Measurements from ENCODE around the gene ERC2.

DNA sequence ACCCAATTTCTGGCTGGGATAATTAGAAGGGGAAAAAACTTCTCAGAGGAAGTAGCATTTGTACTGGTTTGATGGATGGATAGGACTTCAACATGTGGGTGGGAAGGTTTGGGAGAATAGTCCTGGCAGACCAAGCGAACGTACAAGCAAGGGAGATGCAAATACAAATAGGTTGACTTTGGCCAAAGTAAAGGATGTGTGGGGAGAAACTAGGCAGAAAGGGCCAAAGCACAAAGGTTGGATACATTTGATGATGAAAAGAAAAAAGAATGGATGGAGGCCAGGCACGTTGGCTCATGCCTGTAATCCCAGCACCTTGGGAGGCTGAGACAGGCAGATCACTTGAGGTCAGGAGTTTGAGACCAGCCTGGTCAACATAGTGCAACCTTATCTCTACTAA is 63.4 kb downstream of the ERC2 start:
- TF ChIP-seq CREB1 (IDR thresholded peaks at IDR 0.05; ENCODE audit: low read depth), result no peak
- TF ChIP-seq NFIC (IDR thresholded peaks at IDR 0.05), result no peak
- no peak for TF ChIP-seq REST (IDR thresholded peaks at IDR 0.05; ENCODE audit: low read depth)
- TF ChIP-seq EP300 (IDR thresholded peaks at IDR 0.05; ENCODE audit: borderline replicate concordance), result no peak
- TF ChIP-seq YY1 (IDR thresholded peaks at IDR 0.05; ENCODE audit: low read depth), result no peak
- TF ChIP-seq FOXM1 (IDR thresholded peaks at IDR 0.05; ENCODE audit: borderline replicate concordance, low read depth), result no peak
- TF ChIP-seq, protein P1, sequence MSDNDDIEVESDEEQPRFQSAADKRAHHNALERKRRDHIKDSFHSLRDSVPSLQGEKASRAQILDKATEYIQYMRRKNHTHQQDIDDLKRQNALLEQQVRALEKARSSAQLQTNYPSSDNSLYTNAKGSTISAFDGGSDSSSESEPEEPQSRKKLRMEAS (IDR thresholded peaks at IDR 0.05), result no peak
- no peak for TF ChIP-seq TEAD4 (IDR thresholded peaks at IDR 0.05)
- TF ChIP-seq CEBPB (IDR thresholded peaks at IDR 0.05), result no peak
- TF ChIP-seq EGR1 (IDR thresholded peaks at IDR 0.05), result no peak

All from Ishikawa (cell line).